Spleen (tissue), 7 donors: Measurements from ENCODE around the gene SPRY1.

ENCODE experiments used
- POLR2A ChIP-seq, 3 donors: fragments of 450-650 bp; IDR thresholded peaks; one replicate each; pipeline ENCODE4 v1.5.1; 2017; ENCODE audit warnings: antibody characterized with exemption in 3 of 3, mild to moderate bottlenecking in 1 of 3
- TF ChIP-seq, protein P1 (sequence below), 11 experiments: fragments of 200-600 bp in 7 of 11; fragments of 450-650 bp in 4 of 11; sonication (generic) in 4 of 11; IDR thresholded peaks in 8 of 11; conservative IDR thresholded peaks in 3 of 11; 1 replicate in 7 of 11; 2 replicates in 4 of 11; pipeline versions ENCODE4 v1.4.0 to v1.8.0; 2016 to 2021; ENCODE audit warnings: antibody characterized with exemption in 11 of 11, inconsistent platforms in 4 of 11, mild to moderate bottlenecking in 1 of 11
- donor health status: DM: no; HTN: no; CAD: no; lungs with moderate emphysema.
- donor health status: DM: no; HTN: no; CAD: no.
- donor health status: DM: no; HTN: no; CAD: no.

DNA sequence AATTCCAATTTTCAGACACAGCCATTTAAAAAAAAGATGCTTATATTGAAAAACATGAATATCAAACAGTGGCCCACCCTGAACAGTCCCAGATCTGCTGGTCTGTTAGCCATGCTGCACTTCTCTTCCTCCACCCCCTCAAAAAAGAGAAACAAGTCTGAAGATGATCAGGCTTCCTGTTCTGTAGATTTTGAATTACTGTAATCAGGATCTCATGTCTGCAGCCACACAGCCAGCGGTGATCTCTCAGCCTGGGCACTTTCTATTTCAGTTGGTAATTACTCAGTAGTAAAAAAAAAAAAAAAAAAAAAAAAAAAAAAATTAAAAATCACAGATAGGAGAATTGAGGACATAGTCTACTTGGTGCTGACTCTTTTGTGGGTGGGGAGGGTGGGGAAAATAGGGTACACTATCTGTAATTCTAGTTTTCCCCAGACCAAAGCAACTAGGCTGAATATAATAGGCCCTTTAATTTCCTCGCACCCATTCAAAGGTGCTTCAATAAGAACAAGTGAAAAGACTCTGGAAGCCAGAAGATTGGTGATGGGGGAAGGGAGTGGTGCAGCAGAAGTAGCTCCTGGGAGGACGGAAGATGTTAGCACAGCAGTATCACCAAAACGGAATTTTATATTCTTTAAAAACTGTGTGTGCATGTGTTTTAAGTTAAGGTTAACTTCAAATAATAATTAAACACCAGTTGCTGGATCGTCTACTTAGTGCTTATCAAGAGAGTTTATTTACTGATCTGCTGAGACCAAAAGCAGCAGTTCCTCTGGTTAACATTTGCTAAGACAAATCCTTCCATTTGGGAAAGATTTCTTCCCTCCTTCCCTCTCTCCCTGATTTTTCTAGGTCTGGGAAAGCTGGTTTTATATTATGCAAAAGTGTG is 47.0 kb downstream of the SPRY1 start:
- TF ChIP-seq, protein P1, sequence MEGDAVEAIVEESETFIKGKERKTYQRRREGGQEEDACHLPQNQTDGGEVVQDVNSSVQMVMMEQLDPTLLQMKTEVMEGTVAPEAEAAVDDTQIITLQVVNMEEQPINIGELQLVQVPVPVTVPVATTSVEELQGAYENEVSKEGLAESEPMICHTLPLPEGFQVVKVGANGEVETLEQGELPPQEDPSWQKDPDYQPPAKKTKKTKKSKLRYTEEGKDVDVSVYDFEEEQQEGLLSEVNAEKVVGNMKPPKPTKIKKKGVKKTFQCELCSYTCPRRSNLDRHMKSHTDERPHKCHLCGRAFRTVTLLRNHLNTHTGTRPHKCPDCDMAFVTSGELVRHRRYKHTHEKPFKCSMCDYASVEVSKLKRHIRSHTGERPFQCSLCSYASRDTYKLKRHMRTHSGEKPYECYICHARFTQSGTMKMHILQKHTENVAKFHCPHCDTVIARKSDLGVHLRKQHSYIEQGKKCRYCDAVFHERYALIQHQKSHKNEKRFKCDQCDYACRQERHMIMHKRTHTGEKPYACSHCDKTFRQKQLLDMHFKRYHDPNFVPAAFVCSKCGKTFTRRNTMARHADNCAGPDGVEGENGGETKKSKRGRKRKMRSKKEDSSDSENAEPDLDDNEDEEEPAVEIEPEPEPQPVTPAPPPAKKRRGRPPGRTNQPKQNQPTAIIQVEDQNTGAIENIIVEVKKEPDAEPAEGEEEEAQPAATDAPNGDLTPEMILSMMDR (IDR thresholded peaks at IDR 0.05 in 8 of 11, conservative IDR thresholded peaks at IDR 0.05 in 3 of 11) = no peak
- no peak for TF ChIP-seq POLR2A (IDR thresholded peaks at IDR 0.05)
